Prostate gland (tissue), 2 donors: ENCODE measurements around the gene SLC25A48. TPM values are rescaled to one million over a fixed set of nuclear protein-coding genes. Genes with fewer than 3 reads are reported as not detected.

Experiments
- DNase-seq: peaks from one replicate; pipeline ENCODE4 v3.0.0-alpha.2; 2019; ENCODE audit warnings: low spot score
- H3K27ac ChIP-seq, 2 donors: fragments of 200-600 bp; sonication (generic); 2 replicates each; pipeline ENCODE4 v1.5.1; 2017 to 2019
- H3K27me3 ChIP-seq: fragments of 200-600 bp; sonication (generic); replicated peaks from 2 replicates; pipeline ENCODE4 v1.5.1; 2019; ENCODE audit not compliant: insufficient read depth
- H3K36me3 ChIP-seq, 2 donors: fragments of 200-600 bp; sonication (generic); 1 replicate in 1 of 2; 2 replicates in 1 of 2; pipeline versions ENCODE4 v1.5.1 to v1.8.1; 2017 to 2019
- H3K4me1 ChIP-seq: fragments of 200-600 bp; sonication (generic); replicated peaks from 2 replicates; pipeline ENCODE4 v1.5.1; 2019
- H3K4me3 ChIP-seq, 2 donors: fragments of 200-600 bp; sonication (generic); 2 replicates each; pipeline ENCODE4 v1.5.1; 2017 to 2019
- H3K9me3 ChIP-seq: fragments of 200-600 bp; sonication (generic); 2 replicates; pipeline ENCODE4 v1.5.1; 2017
- CTCF ChIP-seq, 4 experiments: fragments of 200-600 bp in 2 of 4; fragments of 450-650 bp in 2 of 4; sonication (generic) in 2 of 4; IDR thresholded peaks; 1 replicate in 3 of 4; 2 replicates in 1 of 4; pipeline ENCODE4 v1.5.1; 2016 to 2019; ENCODE audit warnings: antibody characterized with exemption in 4 of 4, mild to moderate bottlenecking in 2 of 4, moderate library complexity in 2 of 4
- POLR2A ChIP-seq: fragments of 450-650 bp; IDR thresholded peaks from one replicate; pipeline ENCODE4 v1.6.1; 2016; ENCODE audit warnings: antibody characterized with exemption, mild to moderate bottlenecking
- POLR2AphosphoS5 ChIP-seq: sonication (generic); formaldehyde crosslinking; IDR thresholded peaks from one replicate; pipeline ENCODE4 v1.6.1; 2017; ENCODE audit warnings: antibody characterized with exemption
- WGBS: methylation state at CpG from one replicate; pipeline ENCODE4 v1.1.5; 2018; 5-methylcytosine and 5-hydroxymethylcytosine counted together
- intact Hi-C: fragments of 100-400 bp; cut with DNase I; formaldehyde crosslinking; loops from one replicate; pipeline ENCODE4 v1.14.2; 2022
- total RNA-seq, 2 donors: library from RNA; depleted of rRNA; stranded (reverse); fragments of >200 nt; gene quantifications; one replicate each; pipeline ENCODE4 v1.1.0, GENCODE V29; 2016

Gene SLC25A48
- total RNA-seq, 2 donors from 2014 or later = 0.77 to 0.85 TPM

- no peaks in the 10 kb centered on the region for H3K27me3 ChIP-seq
- 98% methylated on average over 2 of the region's 2 CpGs for WGBS
- intact Hi-C loops = no loop called here
- H3K9me3 ChIP-seq = no peaks in the 10 kb centered on the region
- H3K36me3 ChIP-seq = no peaks in the 10 kb centered on the region
- no peak overlapping the region for H3K4me3 ChIP-seq
- DNase-seq = no peak
- TF ChIP-seq POLR2A (no peak), CTCF (IDR thresholded peaks at IDR 0.05) (no peak)
- no peak overlapping the region for H3K27ac ChIP-seq
- H3K4me1 ChIP-seq = no peaks in the 10 kb centered on the region
Observed at GRCh38 chr5:135862744-135863143, 28.3 kb downstream of the SLC25A48 start.

- Histone ChIP-seq H3K9me3 (no peaks in the 10 kb centered on the region), H3K36me3 (no peaks in the 10 kb centered on the region), H3K4me1 (no peaks in the 10 kb centered on the region), H3K27ac (peak overlapping the region in 1 of 2 donors; percentile 6), H3K4me3 (no peak overlapping the region), H3K27me3 (no peaks in the 10 kb centered on the region)
- WGBS = 69% methylated on average over 3 of the region's 3 CpGs
- DNase-seq = peak; percentile 16
- TF ChIP-seq POLR2AphosphoS5 = peak; percentile 55
- no peak for TF ChIP-seq CTCF (IDR thresholded peaks at IDR 0.05)
- intact Hi-C loops = no loop called here
Observed at GRCh38 chr5:135864503-135865435, 30.3 kb downstream of the SLC25A48 start.

- intact Hi-C loops = no loop called here
- Histone ChIP-seq H3K4me3 (no peak overlapping the region), H3K36me3 (no peaks in the 10 kb centered on the region), H3K4me1 (no peaks in the 10 kb centered on the region), H3K27ac (no peak overlapping the region), H3K27me3 (no peaks in the 10 kb centered on the region), H3K9me3 (no peaks in the 10 kb centered on the region)
- TF ChIP-seq CTCF (IDR thresholded peaks at IDR 0.05) (no peak), POLR2A (no peak), POLR2AphosphoS5 (no peak)
- no peak for DNase-seq
- 90% methylated on average over 2 of the region's 2 CpGs for WGBS
Observed at GRCh38 chr5:135866016-135866415, 31.6 kb downstream of the SLC25A48 start.

- TF ChIP-seq POLR2A = no peak
- TF ChIP-seq POLR2AphosphoS5 = no peak
- TF ChIP-seq CTCF (IDR thresholded peaks at IDR 0.05) = no peak
- H3K27ac ChIP-seq = no peak overlapping the region
- DNase-seq = no peak
- no peaks in the 10 kb centered on the region for H3K27me3 ChIP-seq
- H3K4me1 ChIP-seq = no peaks in the 10 kb centered on the region
- H3K4me3 ChIP-seq = no peak overlapping the region
- H3K9me3 ChIP-seq = no peaks in the 10 kb centered on the region
- no peaks in the 10 kb centered on the region for H3K36me3 ChIP-seq
- intact Hi-C loops = no loop called here
Observed at GRCh38 chr5:135867599-135867998, 33.1 kb downstream of the SLC25A48 start.

GRCh38 chr5:135868681-135869080 is 34.2 kb downstream of the SLC25A48 start:
- no peak for TF ChIP-seq POLR2AphosphoS5
- Histone ChIP-seq H3K4me3 (no peak overlapping the region), H3K27ac (no peak overlapping the region), H3K9me3 (no peaks in the 10 kb centered on the region), H3K4me1 (no peaks in the 10 kb centered on the region), H3K36me3 (no peaks in the 10 kb centered on the region), H3K27me3 (no peaks in the 10 kb centered on the region)
- no peak for DNase-seq
- intact Hi-C loops = no loop called here
- WGBS = 83% methylated on average over 2 of the region's 2 CpGs
